ENCODE results near the gene TOP3A. TPM values are rescaled to one million over a fixed set of nuclear protein-coding genes. Genes with fewer than 3 reads are reported as not detected.

The TOP3A gene
- total RNA-seq, 2 experiments from 2014 or later: 55.4 to 56.9 TPM

DNA sequence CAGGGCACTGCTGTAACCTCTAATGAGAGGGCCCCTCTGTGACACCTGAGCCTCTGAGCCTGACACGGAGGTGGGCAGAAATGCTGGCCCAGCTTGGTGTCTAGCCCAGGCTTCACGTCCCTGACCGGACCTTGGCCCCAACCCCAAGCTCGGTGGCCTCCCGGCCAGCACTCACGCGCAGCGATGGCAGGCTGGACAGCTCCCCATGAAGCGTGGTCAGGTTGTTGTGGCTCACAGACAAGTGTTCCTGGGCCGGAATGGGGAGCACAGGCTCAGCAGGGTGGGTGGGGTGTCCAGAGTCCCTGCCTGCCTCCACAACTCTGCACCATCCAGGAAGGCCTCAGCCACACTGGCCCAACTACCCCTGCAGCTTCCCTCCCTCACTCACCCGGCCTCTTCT is 58.4 kb downstream of the TOP3A start:
- no peak for DNase-seq
- Mint-ChIP-seq H3K9me3 (no peaks in the 10 kb centered on the region), H3K27ac (peak overlapping the region; percentile 8), H3K4me1 (peaks cover 18% of the 10 kb centered on the region), H3K4me3 (no peak overlapping the region), H3K36me3 (peaks cover 5% of the 10 kb centered on the region), H3K27me3 (no peaks in the 10 kb centered on the region)

DNA sequence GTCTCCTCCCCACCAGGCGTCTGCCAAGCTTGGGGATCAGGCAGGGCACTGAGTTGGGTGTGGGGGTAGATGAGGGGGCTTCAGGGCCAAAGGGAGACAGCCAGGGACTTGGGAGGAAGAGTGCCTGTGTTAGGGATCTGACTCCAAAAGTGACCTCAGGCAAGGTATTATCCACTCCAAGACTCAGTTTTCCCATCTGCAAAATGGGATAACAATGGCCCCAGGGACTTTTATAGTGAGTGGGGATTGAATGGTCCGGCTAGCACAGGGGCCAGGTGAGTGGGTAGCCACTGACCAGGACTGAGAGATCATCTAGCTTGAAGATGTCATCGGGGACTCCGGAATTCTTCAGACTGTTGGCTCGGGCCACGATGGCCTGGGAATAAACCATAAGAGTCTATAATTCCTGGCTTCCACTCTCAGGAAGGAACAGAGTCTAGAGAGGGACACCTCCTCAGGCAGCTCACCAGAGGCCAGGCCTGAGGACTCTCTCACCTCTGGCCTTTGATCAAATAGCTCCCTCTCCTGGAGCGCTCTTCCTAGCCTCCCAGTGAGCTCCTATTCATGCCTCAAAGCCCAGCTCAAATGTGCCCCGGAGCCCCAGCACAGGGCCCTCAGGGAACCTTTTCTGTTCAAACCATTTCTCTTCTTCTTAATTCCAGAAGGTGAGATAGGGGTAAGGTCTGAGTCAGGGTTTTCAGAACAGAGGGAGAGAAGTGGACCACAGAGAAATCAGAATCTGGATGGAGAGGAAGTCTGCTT is 59.7 kb downstream of the TOP3A start:
- no peak for DNase-seq
- H3K27ac Mint-ChIP-seq: no peak overlapping the region
- peaks cover 17% of the 10 kb centered on the region for H3K4me1 Mint-ChIP-seq
- no peak overlapping the region for H3K4me3 Mint-ChIP-seq
- peaks cover 5% of the 10 kb centered on the region for H3K36me3 Mint-ChIP-seq
- no peaks in the 10 kb centered on the region for H3K27me3 Mint-ChIP-seq
- H3K9me3 Mint-ChIP-seq: no peaks in the 10 kb centered on the region

DNA sequence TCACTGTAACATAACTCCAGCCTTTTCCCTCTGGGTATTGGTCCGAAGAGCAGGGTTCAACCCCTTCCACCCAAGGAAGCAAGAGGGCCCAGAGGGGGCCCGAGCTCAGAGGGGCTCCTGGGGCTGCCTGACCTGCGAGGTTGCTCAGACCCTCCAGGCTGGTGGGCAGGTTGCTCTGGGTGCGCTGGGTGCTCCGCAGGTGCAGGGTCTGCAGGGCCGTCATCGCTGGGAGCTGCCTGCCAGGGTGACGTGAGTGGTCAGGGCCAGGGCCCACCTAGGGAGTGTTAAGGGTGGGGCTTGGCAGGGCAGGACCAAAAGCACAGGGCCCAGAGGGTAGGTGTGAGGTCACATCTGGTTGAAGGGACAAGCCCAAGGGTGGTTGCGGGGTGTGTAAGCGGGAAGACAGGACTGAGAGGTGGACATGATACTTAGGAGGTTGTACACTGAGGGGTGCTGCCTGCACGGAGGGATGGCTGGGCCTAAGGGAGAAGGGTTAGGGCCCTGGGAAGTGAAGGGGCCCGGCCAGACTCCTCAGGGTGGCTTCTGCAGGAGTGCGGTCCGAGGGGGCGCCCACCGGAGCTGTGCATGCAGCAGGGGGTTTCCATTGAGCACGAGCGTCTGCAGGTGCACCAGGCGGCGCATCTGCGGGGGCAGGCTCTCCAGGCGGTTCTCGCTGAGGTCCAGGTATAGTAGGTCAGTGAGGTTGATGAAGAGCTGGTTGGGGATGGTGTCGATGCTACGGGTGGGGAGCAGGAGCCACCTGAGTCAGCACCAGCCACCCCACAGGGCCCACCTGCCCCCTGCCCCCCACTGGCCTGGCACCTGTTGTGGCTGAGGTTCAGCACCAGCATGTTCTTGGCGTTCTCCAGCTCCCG is 60.6 kb downstream of the TOP3A start:
- Mint-ChIP-seq H3K4me1 (peaks cover 11% of the 10 kb centered on the region), H3K4me3 (no peak overlapping the region), H3K27me3 (no peaks in the 10 kb centered on the region), H3K27ac (no peak overlapping the region), H3K36me3 (peaks cover 5% of the 10 kb centered on the region), H3K9me3 (no peaks in the 10 kb centered on the region)
- DNase-seq: no peak

DNA sequence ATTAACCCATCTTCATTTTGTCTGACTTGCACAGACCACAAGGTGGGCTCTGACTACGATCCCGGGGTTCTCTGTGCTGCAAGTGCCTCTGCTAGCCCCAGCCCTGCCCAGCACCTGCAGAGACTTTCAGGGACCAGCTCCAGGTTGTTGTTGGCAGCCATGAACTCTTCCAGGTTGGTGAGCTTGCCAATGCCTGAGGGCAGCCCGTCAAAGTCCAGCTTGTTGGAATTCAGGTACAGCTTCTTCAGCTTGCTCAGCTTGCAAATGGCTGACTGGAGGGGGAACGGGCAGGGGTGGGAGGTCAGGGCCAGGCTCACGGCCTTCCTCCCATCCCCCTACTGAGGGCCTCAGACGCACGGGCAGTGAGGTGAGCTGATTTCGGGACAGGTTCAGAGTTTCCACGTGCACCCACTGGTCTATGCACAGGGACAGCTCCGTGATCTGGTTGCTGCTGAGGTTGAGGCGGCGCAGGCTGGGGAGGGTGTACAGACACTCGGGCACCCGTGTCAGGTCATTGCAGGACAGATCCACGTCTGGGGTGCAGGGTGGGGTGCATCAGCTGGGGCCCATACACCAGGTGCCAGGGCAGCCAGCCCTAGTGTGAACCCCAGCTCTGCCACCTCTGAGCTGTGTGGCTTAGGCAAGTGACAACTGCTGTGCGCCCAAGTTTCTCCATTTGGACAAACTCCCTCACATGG is 61.5 kb downstream of the TOP3A start:
- H3K36me3 Mint-ChIP-seq: peaks cover 5% of the 10 kb centered on the region
- H3K27ac Mint-ChIP-seq: no peak overlapping the region
- H3K27me3 Mint-ChIP-seq: no peaks in the 10 kb centered on the region
- no peak for DNase-seq
- H3K9me3 Mint-ChIP-seq: no peaks in the 10 kb centered on the region
- no peak overlapping the region for H3K4me3 Mint-ChIP-seq
- peaks cover 11% of the 10 kb centered on the region for H3K4me1 Mint-ChIP-seq

DNA sequence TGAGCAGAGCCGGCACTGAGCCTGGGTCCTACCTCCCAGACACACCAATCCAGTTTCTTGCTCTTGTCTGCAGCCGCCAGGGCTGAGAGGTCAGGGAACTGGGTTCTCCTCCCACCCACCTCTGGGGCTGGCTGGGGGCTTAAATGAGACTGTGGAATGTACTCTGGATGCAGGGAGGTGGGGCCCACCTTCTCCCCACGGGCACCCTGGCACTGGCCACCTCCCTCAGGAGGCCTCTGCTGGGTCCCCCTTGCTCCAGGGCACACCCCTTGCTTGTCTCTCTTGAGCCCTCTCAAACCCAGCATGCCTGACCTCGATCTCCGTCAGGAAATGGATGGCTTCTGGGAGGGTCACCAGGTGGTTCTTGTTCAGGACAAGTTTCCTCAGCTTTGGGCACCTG is 62.6 kb downstream of the TOP3A start:
- peaks cover 5% of the 10 kb centered on the region for H3K4me1 Mint-ChIP-seq
- H3K27ac Mint-ChIP-seq: no peak overlapping the region
- peaks cover 10% of the 10 kb centered on the region for H3K36me3 Mint-ChIP-seq
- H3K4me3 Mint-ChIP-seq: no peak overlapping the region
- H3K27me3 Mint-ChIP-seq: no peaks in the 10 kb centered on the region
- H3K9me3 Mint-ChIP-seq: no peaks in the 10 kb centered on the region
- DNase-seq: no peak

DNA sequence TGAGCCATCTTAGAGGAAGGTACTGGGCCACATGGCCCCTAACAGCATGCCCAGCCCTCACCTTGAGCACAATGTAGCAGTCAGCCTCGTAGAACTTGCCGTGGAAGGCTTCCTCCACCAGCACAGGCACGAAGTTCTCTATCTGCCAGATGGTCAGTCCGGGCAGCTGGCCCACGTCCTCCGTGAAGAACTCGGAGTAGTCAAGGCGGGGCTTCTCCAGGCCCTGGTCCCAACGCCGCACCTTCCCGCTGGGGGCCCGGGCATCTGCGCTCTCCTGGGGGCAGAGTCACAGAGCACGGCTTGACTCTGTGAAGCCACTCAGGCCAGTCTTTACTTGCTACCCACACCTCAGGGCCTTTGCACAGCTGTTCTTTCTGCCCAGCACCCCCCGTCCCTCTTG is 63.6 kb downstream of the TOP3A start:
- no peaks in the 10 kb centered on the region for H3K4me1 Mint-ChIP-seq
- DNase-seq: no peak
- H3K27ac Mint-ChIP-seq: no peak overlapping the region
- H3K36me3 Mint-ChIP-seq: peaks cover 11% of the 10 kb centered on the region
- no peak overlapping the region for H3K4me3 Mint-ChIP-seq
- H3K9me3 Mint-ChIP-seq: no peaks in the 10 kb centered on the region
- no peaks in the 10 kb centered on the region for H3K27me3 Mint-ChIP-seq

DNA sequence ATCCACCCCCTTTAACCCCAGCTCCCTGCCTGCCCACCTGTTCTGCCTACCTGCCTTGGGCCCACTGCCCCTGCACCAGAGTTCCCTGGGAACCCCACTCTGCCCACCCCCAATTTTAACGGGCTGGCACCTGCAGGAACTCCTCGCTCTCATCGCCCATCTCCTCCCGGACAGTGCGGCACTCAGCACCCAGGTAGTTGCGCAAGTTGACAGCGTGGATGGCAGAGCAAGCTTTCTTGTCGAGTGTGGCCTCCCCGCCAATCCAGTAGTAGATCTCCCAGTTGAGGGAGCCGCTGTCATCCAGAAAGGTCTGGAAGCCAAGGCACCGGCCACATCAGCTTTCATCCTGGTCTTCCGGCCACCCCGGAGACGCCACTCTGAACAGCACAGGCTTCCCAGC is 64.1 kb downstream of the TOP3A start:
- no peak for DNase-seq
- no peaks in the 10 kb centered on the region for H3K27me3 Mint-ChIP-seq
- H3K27ac Mint-ChIP-seq: no peak overlapping the region
- no peaks in the 10 kb centered on the region for H3K9me3 Mint-ChIP-seq
- H3K4me3 Mint-ChIP-seq: no peak overlapping the region
- H3K4me1 Mint-ChIP-seq: no peaks in the 10 kb centered on the region
- peaks cover 11% of the 10 kb centered on the region for H3K36me3 Mint-ChIP-seq

DNA sequence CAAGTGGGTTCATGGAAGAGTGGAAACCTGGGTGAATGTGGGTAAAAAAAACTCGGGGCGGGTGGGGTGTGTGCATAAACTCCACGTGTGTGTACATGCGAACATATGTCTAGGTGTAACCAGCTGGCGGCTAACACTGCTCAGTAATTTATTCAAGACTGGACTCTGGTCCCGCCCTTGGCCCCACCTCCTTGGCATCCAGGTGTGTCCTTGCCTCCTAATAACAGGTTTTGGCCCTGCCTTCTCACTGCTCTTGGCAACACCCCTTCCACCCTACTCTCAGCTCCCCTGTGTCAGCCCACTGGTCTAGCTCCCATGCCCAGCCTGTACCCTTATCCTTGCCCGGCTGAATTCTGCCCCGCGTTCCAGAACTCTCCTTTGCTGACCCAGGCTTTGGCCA is 64.5 kb downstream of the TOP3A start:
- DNase-seq: no peak
- Mint-ChIP-seq H3K27ac (no peak overlapping the region), H3K36me3 (peaks cover 14% of the 10 kb centered on the region), H3K4me1 (no peaks in the 10 kb centered on the region), H3K9me3 (no peaks in the 10 kb centered on the region), H3K27me3 (no peaks in the 10 kb centered on the region), H3K4me3 (no peak overlapping the region)

DNA sequence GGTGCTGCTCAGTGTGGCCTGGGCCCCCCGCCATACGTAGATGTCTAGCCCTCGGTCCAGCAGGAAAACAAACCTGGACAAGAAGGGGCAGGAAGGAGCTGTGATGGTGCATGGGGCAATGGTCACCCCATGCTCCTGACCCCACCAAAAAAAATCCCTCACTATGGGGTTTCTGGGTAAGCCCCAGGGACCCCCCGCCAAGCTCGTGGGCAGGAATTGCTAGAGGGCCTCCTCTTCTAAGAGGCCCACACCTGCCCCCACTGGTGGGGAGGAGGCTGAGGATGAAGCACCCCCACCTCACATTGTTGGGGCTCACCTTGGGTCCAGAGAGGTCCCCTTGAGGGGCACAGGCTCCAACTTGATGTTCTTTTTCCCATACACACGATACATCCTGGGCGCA is 66.0 kb downstream of the TOP3A start:
- DNase-seq: no peak
- H3K27ac Mint-ChIP-seq: peak overlapping the region; percentile 56
- no peak overlapping the region for H3K4me3 Mint-ChIP-seq
- H3K27me3 Mint-ChIP-seq: no peaks in the 10 kb centered on the region
- no peaks in the 10 kb centered on the region for H3K9me3 Mint-ChIP-seq
- peaks cover 15% of the 10 kb centered on the region for H3K36me3 Mint-ChIP-seq
- no peaks in the 10 kb centered on the region for H3K4me1 Mint-ChIP-seq

DNA sequence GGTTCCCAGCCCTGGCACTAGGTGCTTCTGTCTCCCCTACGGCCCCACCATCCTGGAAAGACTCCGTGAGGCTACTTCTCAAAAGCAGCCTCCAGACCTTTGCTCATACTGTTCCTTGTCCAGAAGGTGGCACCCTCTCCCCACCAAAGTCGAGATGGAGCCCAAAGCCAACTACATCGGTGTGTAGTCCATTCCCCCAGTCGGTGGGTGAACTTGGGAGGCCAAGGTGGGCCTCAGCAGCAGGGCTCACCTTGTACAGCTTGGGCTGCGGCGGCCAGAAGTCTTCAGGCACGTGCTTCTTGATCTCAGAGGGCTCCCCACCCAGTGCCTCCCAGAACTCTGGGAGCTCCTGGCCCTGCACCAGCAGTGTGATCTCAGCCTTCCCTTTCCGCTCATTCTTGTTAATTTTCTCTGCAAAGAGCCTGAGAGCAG is 66.5 kb downstream of the TOP3A start:
- DNase-seq: peak; percentile 67
- Mint-ChIP-seq H3K27me3 (no peaks in the 10 kb centered on the region), H3K9me3 (no peaks in the 10 kb centered on the region), H3K4me3 (no peak overlapping the region), H3K36me3 (peaks cover 12% of the 10 kb centered on the region), H3K27ac (peak overlapping the region; percentile 56), H3K4me1 (no peaks in the 10 kb centered on the region)

DNA sequence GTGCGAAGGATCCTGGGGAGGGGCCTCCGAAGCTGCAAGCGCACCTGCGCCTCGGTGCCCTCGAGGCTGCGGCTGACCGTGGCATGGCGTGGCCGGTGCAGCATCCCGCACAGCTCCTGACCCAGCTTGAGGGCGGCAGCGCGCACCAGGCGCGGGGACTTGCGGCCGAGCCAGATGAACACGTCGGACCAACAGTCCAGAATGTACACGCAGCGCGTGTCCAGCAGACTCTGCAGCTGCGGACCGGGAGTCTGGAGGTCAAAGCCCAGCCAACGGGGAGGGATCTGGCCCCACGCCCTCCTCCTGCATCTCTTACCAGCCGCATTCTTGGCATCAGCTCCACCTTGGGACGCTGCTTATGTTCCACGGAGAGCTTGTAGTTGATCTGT is 67.2 kb downstream of the TOP3A start:
- Mint-ChIP-seq H3K27ac (no peak overlapping the region), H3K9me3 (no peaks in the 10 kb centered on the region), H3K4me1 (no peaks in the 10 kb centered on the region), H3K27me3 (no peaks in the 10 kb centered on the region), H3K4me3 (no peak overlapping the region), H3K36me3 (peaks cover 12% of the 10 kb centered on the region)
- DNase-seq: no peak

DNA sequence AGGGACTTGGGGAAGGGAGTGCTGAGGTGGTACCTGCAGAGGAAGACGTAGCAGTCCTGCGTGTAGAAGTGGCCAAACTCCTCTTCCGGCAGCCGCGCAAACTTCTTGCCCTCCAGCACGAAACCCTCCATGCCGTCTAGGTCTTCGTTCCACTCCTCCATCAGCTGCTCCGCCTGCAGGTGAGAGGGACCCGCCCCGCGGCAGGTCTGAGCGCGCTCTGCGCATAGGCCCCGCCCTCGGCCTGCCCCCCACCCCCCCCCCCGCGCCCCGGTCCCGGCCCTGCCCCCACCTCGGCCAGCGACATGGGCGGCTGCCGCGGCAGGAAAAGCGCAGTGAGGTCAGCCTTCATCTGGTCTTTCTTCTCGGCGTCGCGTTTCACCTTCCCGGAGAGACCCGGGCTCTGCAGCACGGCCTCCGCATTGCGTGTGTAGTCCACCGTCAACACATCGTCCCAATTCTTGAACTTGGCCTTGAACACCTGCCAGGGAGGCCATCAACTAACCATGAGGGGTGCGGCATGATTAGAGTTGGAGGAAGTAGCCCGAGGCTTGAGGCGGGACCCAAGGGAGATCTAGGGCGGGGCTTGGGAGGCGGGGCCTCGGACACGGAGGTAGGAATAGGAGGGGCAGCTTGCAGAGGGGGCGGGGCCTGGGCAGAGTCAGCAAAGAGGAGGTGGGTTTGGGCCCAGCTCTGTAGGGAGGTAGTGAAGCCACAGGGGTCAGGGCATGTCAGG is 67.7 kb downstream of the TOP3A start:
- H3K9me3 Mint-ChIP-seq: no peaks in the 10 kb centered on the region
- no peaks in the 10 kb centered on the region for H3K27me3 Mint-ChIP-seq

DNA sequence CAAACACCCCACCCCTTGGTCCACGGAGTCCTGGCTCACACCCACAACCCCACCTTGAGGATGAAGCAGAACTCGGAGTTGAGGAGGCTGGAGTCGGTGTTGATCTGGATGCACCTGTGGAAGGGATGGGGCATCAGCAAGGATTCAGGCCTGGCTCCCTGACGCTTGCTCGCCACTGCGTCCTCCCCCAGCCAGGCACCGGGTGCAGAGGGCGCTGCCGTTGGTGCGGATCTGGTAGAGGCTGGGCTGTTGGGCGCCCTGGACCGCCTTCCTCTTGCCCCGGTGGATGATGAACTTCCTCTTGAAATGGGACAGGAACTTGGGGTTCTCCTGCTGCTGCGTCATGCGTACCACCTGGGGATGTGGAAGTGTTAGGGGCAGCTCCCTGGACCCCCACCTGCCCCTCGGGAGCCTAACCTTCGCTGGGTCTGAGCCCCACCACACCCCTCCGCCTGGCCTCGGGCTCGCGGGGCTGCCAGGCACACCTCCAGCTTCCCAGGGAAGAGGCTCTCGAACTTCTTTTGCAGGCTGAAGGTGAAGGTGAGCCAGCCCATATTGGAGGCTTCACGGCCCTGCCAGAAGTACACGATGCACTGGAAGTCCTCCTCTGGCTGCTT is 68.6 kb downstream of the TOP3A start:
- Mint-ChIP-seq H3K4me3 (no peak overlapping the region), H3K27ac (no peak overlapping the region), H3K27me3 (no peaks in the 10 kb centered on the region), H3K4me1 (no peaks in the 10 kb centered on the region), H3K36me3 (peaks cover 12% of the 10 kb centered on the region), H3K9me3 (no peaks in the 10 kb centered on the region)
- no peak for DNase-seq

More for the DNA sequence above, 67.7 kb downstream of the TOP3A start:
- peak overlapping the region; percentile 28 for H3K27ac Mint-ChIP-seq
- no peaks in the 10 kb centered on the region for H3K4me1 Mint-ChIP-seq
- peaks cover 12% of the 10 kb centered on the region for H3K36me3 Mint-ChIP-seq
- H3K4me3 Mint-ChIP-seq: no peak overlapping the region
- peak; percentile 51 for DNase-seq

DNA sequence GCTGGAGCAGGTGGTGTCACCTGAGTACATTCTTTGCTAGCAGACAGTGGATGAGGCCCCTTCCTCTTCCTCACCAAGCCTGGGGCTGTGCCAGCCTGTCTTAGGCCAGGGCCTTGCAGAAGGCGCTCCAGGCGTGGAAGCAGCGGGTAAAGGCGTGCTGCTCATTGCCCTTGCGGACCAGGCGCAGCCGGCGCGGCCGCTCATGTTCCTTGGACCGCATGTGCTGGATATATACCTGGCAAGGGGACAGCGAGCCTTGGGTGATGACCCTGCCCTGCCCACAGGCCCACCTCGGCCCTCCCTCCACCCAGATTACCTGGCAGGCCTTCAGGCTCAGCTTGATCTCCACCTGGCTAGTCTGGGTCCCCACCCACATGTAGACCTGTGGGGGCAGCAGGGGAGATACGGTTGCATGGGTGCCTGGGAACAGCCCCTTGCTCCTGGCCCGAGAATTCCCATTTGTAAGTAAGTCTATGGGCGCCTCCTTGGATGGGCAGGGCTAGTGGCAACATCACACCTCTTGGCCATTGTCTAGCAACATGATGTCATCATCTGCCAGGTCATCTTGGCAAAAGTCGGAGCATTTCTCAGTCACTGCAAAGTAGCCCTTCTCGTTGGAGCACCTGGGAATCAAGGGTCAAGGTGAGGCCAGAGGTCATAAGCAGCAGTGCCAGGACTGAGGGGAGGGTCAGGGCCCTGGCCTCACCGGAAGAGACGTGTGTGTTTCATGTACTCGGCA is 69.6 kb downstream of the TOP3A start:
- no peaks in the 10 kb centered on the region for H3K9me3 Mint-ChIP-seq
- DNase-seq: no peak
- H3K36me3 Mint-ChIP-seq: peaks cover 12% of the 10 kb centered on the region
- no peaks in the 10 kb centered on the region for H3K4me1 Mint-ChIP-seq
- H3K27ac Mint-ChIP-seq: no peak overlapping the region
- no peak overlapping the region for H3K4me3 Mint-ChIP-seq
- H3K27me3 Mint-ChIP-seq: no peaks in the 10 kb centered on the region
